ENCODE measurements around the gene CACNB4.

- TF ChIP-seq CTCF (IDR thresholded peaks at IDR 0.05) (no peak), YY1 (IDR thresholded peaks at IDR 0.05; ENCODE audit: low read depth) (no peak), SMC3 (IDR thresholded peaks at IDR 0.05; ENCODE audit: low read depth, low read length) (no peak), TAF1 (IDR thresholded peaks at IDR 0.05; ENCODE audit: borderline replicate concordance, low read depth, low read length) (no peak), GATA2 (CRISPR knock-in tag; IDR thresholded peaks at IDR 0.05) (no peak; the same call in 1 of the 2 replicates), FOXJ3 (CRISPR knock-in tag; IDR thresholded peaks at IDR 0.05) (no peak), FOXM1 (IDR thresholded peaks at IDR 0.05; ENCODE audit: low read depth) (no peak), EP300 (IDR thresholded peaks at IDR 0.05; ENCODE audit: borderline replicate concordance in 1 of 2, low read depth in 1 of 2, low read length in 1 of 2) (no peak), MAX (IDR thresholded peaks at IDR 0.05; ENCODE audit: low read depth) (no peak)
Observed at GRCh38 chr2:151973901-151974199, 125.0 kb downstream of the CACNB4 start.

Measured in SK-N-SH (cell line).